NOMO-1 treated with dmso at 0.1 percent for 144 hours (cell line): ENCODE results near the gene MAN2A1.

Experiments
- DNase-seq: peaks from one replicate; lab custom pipeline; 2025; ENCODE audit not compliant: unreplicated experiment; lab: John Stamatoyannopoulos, UW

Gene MAN2A1

GRCh38 chr5:109678447-109678846 lies 11.3 kb upstream of the MAN2A1 start:
- DNase-seq: no peak

GRCh38 chr5:109681763-109682162 lies 8.0 kb upstream of the MAN2A1 start:
- DNase-seq: no peak

- DNase-seq: no peak
These were observed 7.3 kb upstream of the MAN2A1 start for GRCh38 chr5:109682383-109682782.

GRCh38 chr5:109685916-109686315 lies 3.8 kb upstream of the MAN2A1 start:
- DNase-seq: no peak

GRCh38 chr5:109688630-109688969 lies 1.1 kb upstream of the MAN2A1 start:
- DNase-seq: peak; percentile 83

GRCh38 chr5:109688970-109689739 lies 572 bp upstream of the MAN2A1 start:
- DNase-seq: peak; percentile 90

- peak; percentile 10 for DNase-seq
These were observed 681 bp downstream of the MAN2A1 start for GRCh38 chr5:109690242-109690974.

- peak; percentile 68 for DNase-seq
These were observed 1.3 kb downstream of the MAN2A1 start for GRCh38 chr5:109690975-109691574.

- no peak for DNase-seq
These were observed 2.3 kb downstream of the MAN2A1 start for GRCh38 chr5:109691996-109692395.

- DNase-seq: no peak
These were observed 3.1 kb downstream of the MAN2A1 start for GRCh38 chr5:109692852-109693251.

GRCh38 chr5:109693535-109694400 lies 4.0 kb downstream of the MAN2A1 start:
- DNase-seq: no peak

- DNase-seq: no peak
These were observed 4.7 kb downstream of the MAN2A1 start for GRCh38 chr5:109694451-109694891.

- no peak for DNase-seq
These were observed 5.5 kb downstream of the MAN2A1 start for GRCh38 chr5:109695005-109695926.

- DNase-seq: no peak
These were observed 7.6 kb downstream of the MAN2A1 start for GRCh38 chr5:109697339-109697738.

- no peak for DNase-seq
These were observed 10.9 kb downstream of the MAN2A1 start for GRCh38 chr5:109700516-109701153.

GRCh38 chr5:109701252-109701651 lies 11.5 kb downstream of the MAN2A1 start:
- no peak for DNase-seq

- DNase-seq: no peak
These were observed 12.1 kb downstream of the MAN2A1 start for GRCh38 chr5:109701792-109702191.

GRCh38 chr5:109703166-109703565 lies 13.4 kb downstream of the MAN2A1 start:
- no peak for DNase-seq

GRCh38 chr5:109703829-109704228 lies 14.1 kb downstream of the MAN2A1 start:
- no peak for DNase-seq
